PFSK-1 (cell line): ENCODE measurements around the gene EP400.

Experiments used
- POLR2AphosphoS5 ChIP-seq: IDR thresholded peaks from 2 replicates; pipeline ENCODE4 v1.6.1; 2012; ENCODE audit warnings: low read depth, mild to moderate bottlenecking, control low read depth, low read length, moderate library complexity
- TAF1 ChIP-seq: IDR thresholded peaks from 2 replicates; pipeline ENCODE4 v1.6.1; 2012; ENCODE audit warnings: low read length, control low read depth, borderline replicate concordance; ENCODE audit not compliant: insufficient read depth
- TF ChIP-seq, protein P1 (sequence below), 2 experiments: IDR thresholded peaks; 2 replicates each; pipeline versions ENCODE4 v1.6.1 to v1.8.0; 2011 to 2012; ENCODE audit warnings: low read depth in 2 of 2, low read length in 2 of 2, control low read depth in 1 of 2, inconsistent platforms in 1 of 2, mild to moderate bottlenecking in 1 of 2, moderate library complexity in 1 of 2; ENCODE audit not compliant: insufficient read depth in 1 of 2

DNA sequence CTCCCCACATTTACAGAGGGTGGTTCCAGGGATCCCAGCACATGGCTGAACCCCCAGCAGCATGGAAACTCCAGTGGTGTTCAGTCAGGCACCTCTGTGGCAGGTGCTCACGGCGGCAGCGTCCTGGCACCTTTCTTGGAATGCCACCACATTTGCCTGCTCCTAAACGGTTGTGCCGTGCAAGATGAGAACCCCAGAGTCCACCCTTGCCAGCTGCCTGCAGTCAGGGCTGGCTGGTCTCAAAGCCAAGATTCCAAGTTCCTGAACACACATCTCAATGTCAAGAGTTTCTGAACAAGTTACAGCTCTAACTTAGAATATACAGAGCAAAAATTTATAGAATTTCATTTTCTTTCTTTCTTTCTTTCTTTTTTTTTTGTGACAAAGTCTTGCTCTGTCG is 155.7 kb downstream of the EP400 start:
- TF ChIP-seq TAF1: no peak
- TF ChIP-seq, protein P1, sequence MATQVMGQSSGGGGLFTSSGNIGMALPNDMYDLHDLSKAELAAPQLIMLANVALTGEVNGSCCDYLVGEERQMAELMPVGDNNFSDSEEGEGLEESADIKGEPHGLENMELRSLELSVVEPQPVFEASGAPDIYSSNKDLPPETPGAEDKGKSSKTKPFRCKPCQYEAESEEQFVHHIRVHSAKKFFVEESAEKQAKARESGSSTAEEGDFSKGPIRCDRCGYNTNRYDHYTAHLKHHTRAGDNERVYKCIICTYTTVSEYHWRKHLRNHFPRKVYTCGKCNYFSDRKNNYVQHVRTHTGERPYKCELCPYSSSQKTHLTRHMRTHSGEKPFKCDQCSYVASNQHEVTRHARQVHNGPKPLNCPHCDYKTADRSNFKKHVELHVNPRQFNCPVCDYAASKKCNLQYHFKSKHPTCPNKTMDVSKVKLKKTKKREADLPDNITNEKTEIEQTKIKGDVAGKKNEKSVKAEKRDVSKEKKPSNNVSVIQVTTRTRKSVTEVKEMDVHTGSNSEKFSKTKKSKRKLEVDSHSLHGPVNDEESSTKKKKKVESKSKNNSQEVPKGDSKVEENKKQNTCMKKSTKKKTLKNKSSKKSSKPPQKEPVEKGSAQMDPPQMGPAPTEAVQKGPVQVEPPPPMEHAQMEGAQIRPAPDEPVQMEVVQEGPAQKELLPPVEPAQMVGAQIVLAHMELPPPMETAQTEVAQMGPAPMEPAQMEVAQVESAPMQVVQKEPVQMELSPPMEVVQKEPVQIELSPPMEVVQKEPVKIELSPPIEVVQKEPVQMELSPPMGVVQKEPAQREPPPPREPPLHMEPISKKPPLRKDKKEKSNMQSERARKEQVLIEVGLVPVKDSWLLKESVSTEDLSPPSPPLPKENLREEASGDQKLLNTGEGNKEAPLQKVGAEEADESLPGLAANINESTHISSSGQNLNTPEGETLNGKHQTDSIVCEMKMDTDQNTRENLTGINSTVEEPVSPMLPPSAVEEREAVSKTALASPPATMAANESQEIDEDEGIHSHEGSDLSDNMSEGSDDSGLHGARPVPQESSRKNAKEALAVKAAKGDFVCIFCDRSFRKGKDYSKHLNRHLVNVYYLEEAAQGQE (IDR thresholded peaks at IDR 0.05; ENCODE audit: insufficient read depth in 1 of 2, low read depth in 2 of 2, low read length in 2 of 2): no peak
- no peak for TF ChIP-seq POLR2AphosphoS5
